ENCODE measurements around the gene PPP2R5E.

The PPP2R5E gene

GRCh38 chr14:63470962-63471793 lies 72.0 kb downstream of the PPP2R5E start:
- DNase-seq, result peak; percentile 69

- DNase-seq, result peak; percentile 32
These were observed 74.9 kb downstream of the PPP2R5E start for GRCh38 chr14:63468294-63468693.

DNA sequence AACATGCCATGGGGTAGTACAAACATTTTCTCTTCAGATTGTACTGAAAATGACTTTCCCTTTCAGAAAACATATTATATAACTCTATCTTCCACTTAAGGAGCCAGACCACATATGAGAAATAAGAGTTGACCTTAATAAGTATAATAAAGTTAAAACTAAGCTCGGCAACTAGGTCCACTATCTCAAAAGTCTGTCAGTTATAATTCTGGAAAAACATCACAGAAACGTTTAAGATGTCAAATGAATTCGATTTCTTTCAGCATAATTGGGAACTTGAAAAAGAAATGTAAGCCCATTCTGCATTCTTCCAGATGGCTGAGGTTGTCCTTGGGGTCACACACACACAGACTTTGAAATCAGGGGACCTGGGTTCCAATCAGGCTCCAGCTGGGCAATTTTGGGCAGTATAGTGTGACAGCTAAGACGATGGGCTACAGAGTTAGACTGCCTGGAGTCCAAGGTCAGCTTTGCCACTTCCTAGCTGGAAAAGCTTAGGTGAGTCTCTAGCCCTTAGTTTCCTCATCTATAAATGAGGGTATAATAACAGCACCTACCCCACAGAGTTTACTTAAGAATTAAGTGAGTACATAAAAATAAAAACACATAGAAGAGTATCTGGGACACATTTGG lies 75.6 kb downstream of the PPP2R5E start:
- no peak for DNase-seq

GRCh38 chr14:63465347-63465746 lies 77.8 kb downstream of the PPP2R5E start:
- DNase-seq, result no peak

DNA sequence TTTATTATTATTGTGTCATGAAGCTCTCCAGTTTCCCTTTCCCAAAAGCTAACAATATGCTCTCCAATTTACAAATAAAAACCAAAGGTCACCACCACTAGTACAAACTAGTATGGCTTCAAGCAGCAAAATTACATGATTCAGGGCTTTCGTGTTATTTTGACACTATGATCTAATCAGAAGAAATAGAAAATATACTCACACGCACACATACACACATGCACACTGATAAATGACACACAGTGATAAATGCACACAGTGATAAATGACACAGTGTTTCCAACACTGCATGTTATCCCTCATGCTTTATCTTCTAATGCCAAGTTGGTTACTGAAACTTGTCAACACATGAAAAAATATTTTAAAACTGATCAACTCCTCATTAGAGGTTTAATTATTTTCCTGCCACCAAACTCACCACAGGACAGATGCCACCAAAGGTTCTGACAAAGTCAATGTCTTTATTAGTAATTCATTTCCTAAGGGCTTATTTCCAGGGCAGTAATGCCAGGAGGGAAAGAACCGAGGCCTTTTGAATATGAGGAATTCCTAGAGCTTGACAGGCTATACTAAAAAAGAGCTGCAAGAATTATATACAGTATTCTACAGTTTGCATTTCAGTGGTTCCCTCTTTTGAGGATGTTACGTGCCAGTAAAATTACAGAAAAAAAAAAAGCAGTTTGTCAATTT lies 82.4 kb downstream of the PPP2R5E start:
- DNase-seq, result no peak

GRCh38 chr14:63459738-63460137 lies 83.4 kb downstream of the PPP2R5E start:
- DNase-seq, result no peak

- no peak for DNase-seq
These were observed 85.7 kb downstream of the PPP2R5E start for GRCh38 chr14:63457498-63457897.

GRCh38 chr14:63454863-63455622 lies 88.1 kb downstream of the PPP2R5E start:
- no peak for DNase-seq

GRCh38 chr14:63454436-63454835 lies 88.7 kb downstream of the PPP2R5E start:
- DNase-seq, result no peak

GRCh38 chr14:63453443-63453936 lies 89.7 kb downstream of the PPP2R5E start:
- DNase-seq, result no peak

- DNase-seq, result no peak
These were observed 90.4 kb downstream of the PPP2R5E start for GRCh38 chr14:63452796-63453195.

GRCh38 chr14:63448841-63449240 lies 94.3 kb downstream of the PPP2R5E start:
- no peak for DNase-seq

- DNase-seq, result no peak
These were observed 98.6 kb downstream of the PPP2R5E start for GRCh38 chr14:63444588-63444987.

- DNase-seq, result no peak
These were observed 99.2 kb downstream of the PPP2R5E start for GRCh38 chr14:63443988-63444387.

GRCh38 chr14:63443361-63443760 lies 99.8 kb downstream of the PPP2R5E start:
- DNase-seq, result no peak

GRCh38 chr14:63438065-63438757 lies 105.0 kb downstream of the PPP2R5E start:
- no peak for DNase-seq

DNA sequence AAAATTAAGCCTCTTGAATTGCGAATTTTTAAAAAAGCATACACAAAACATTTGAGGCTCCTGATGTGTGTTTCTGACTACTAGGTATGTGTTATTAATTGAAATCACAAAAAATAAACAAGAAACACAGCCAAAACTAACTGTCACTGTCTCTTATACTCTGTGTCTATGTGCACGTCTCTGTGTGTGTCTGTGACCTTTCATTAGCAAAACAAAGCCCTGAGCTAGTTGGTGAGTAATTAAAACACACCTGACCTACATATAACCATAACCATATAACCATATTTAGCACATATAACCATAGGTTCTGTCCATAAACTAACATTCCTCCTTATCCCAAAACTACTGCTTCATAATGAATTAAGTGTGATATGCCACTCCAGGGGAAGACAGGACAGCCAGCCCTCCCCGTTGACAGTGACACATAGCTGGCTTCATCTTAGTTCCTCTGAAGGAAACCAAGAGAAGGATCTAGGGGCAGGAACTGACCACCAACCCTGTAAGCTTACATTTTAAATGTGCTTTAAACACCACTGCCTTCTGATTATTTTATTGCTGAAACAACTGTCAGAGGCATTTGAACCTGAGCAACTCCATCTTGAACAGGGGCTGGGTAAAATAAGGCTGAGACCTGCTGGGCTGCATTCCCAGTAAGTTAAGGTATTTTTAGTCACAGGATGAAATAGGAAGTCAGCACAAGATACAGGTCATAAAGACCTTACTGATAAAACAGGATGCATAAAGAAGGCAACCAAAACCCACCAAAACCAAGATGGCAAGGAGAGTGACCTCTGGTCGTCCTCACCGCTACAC lies 106.7 kb downstream of the PPP2R5E start:
- DNase-seq, result no peak

- no peak for DNase-seq
These were observed 107.3 kb downstream of the PPP2R5E start for GRCh38 chr14:63435838-63436237.

DNA sequence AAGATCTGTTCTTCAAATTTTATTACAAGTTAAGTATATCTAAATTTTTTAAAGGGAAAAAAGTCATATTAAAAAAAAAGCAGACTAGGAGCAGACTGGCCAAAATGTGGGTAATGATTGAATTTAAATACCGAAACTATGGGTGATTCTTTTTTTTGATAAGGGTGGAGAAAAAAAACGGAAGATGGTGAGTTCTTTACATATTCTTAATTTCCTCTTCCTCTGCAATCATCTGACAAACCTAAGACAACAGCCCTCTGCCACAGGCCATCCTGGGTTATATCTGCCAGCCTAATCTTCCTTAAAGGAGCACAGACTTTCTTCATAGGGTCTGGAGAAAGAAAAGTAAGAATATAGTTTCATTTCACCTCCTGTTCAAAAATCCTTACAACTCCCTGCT lies 108.0 kb downstream of the PPP2R5E start:
- DNase-seq, result no peak

- DNase-seq, result peak; percentile 7
These were observed 110.2 kb downstream of the PPP2R5E start for GRCh38 chr14:63432888-63433552.

GRCh38 chr14:63432228-63432627 lies 110.9 kb downstream of the PPP2R5E start:
- DNase-seq, result peak; percentile 83

All from DMS53 (cell line).